Neural cell (in vitro differentiated cells): ENCODE measurements around the gene EZR. TPM values are rescaled to one million over a fixed set of nuclear protein-coding genes. Genes with fewer than 3 reads are reported as not detected.

Experiments
- H2AFZ ChIP-seq: fragments of 200-600, 300-800 bp; sonication (generic), shearing (Covaris generic); 2 replicates; pipeline ENCODE4 v1.6.0; 2014; ENCODE audit warnings: low read depth, mild to moderate bottlenecking, antibody characterized with exemption, low read length, moderate library complexity
- H3F3A ChIP-seq: fragments of 200-600 bp; shearing (Covaris generic); 2 replicates; pipeline ENCODE4 v1.6.1; 2016; ENCODE audit warnings: mild to moderate bottlenecking, moderate library complexity, mixed read lengths, antibody characterized with exemption, low read length; ENCODE audit not compliant: insufficient read depth, poor library complexity, severe bottlenecking
- H3K27ac ChIP-seq: fragments of 200-600, 300-800 bp; sonication (generic), shearing (Covaris generic); 2 replicates; pipeline ENCODE4 v1.5.1; 2014; ENCODE audit warnings: mild to moderate bottlenecking, low read length, moderate library complexity
- H3K27me3 ChIP-seq: fragments of 300-800, 200-600 bp; sonication (generic), shearing (Covaris generic); 2 replicates; pipeline ENCODE4 v1.6.0; 2014; ENCODE audit warnings: mild to moderate bottlenecking, low read depth, low read length, moderate library complexity; ENCODE audit not compliant: insufficient read depth
- H3K36me3 ChIP-seq: fragments of 300-800, 200-600 bp; sonication (generic), shearing (Covaris generic); 2 replicates; pipeline ENCODE4 v1.5.1; 2014; ENCODE audit warnings: mild to moderate bottlenecking, antibody characterized with exemption, low read length, moderate library complexity; ENCODE audit not compliant: insufficient read depth
- H3K4me2 ChIP-seq: fragments of 300-800, 200-600 bp; sonication (generic), shearing (Covaris generic); 2 replicates; pipeline ENCODE4 v1.6.0; 2014; ENCODE audit warnings: mild to moderate bottlenecking, low read length
- H3K4me3 ChIP-seq: fragments of 300-800, 200-600 bp; sonication (generic), shearing (Covaris generic); 2 replicates; pipeline ENCODE4 v1.5.1; 2014; ENCODE audit warnings: mild to moderate bottlenecking, low read length, moderate library complexity
- H3K79me2 ChIP-seq: fragments of 200-600 bp; shearing (Covaris generic); replicated peaks from 2 replicates; pipeline ENCODE4 v1.6.0; 2014; ENCODE audit warnings: mild to moderate bottlenecking, low read length, moderate library complexity; ENCODE audit not compliant: insufficient read depth
- H3K9ac ChIP-seq: fragments of 300-800, 200-600 bp; sonication (generic), shearing (Covaris generic); 2 replicates; pipeline ENCODE4 v1.6.1; 2016; ENCODE audit warnings: mild to moderate bottlenecking, low read length, mixed read lengths
- H3K9me2 ChIP-seq: fragments of 200-600 bp; shearing (Covaris generic); 2 replicates; pipeline ENCODE4 v1.6.1; 2016; ENCODE audit warnings: mild to moderate bottlenecking, low read length, mixed read lengths; ENCODE audit not compliant: insufficient read depth
- H3K9me3 ChIP-seq: fragments of 200-600, 300-800 bp; sonication (generic), shearing (Covaris generic); 2 replicates; pipeline ENCODE4 v1.6.1; 2016; ENCODE audit warnings: mild to moderate bottlenecking, mixed run types, low read length, moderate library complexity, mixed read lengths
- H4K20me1 ChIP-seq: fragments of 200-600 bp; shearing (Covaris generic); 2 replicates; pipeline ENCODE4 v1.6.1; 2016; ENCODE audit warnings: mild to moderate bottlenecking, mixed run types; ENCODE audit not compliant: insufficient read depth
- EP300 ChIP-seq: fragments of 450-650 bp; conservative IDR thresholded peaks from 2 replicates; pipeline ENCODE4 v1.6.1; 2014; ENCODE audit warnings: antibody characterized with exemption, mild to moderate bottlenecking, moderate library complexity; ENCODE audit not compliant: poor library complexity, severe bottlenecking
- EZH2 ChIP-seq: fragments of 200-600, 300-800 bp; shearing (Covaris generic), sonication (generic); IDR thresholded peaks from 2 replicates; pipeline ENCODE4 v1.6.1; 2014; ENCODE audit warnings: antibody characterized with exemption, low read length, borderline replicate concordance, mild to moderate bottlenecking; ENCODE audit not compliant: insufficient read depth, poor library complexity, severe bottlenecking
- MXI1 ChIP-seq: fragments of 450-650 bp; conservative IDR thresholded peaks from 2 replicates; pipeline ENCODE4 v1.6.1; 2014; ENCODE audit warnings: antibody characterized with exemption, mild to moderate bottlenecking; ENCODE audit not compliant: poor library complexity, severe bottlenecking
- POLR2AphosphoS5 ChIP-seq: IDR thresholded peaks from 2 replicates; pipeline ENCODE4 v1.6.1; 2012
- RAD21 ChIP-seq: fragments of 450-650 bp; conservative IDR thresholded peaks from 2 replicates; pipeline ENCODE4 v1.6.1; 2014; ENCODE audit warnings: antibody characterized with exemption, mild to moderate bottlenecking, moderate library complexity
- SMC3 ChIP-seq: fragments of 450-650 bp; conservative IDR thresholded peaks from 2 replicates; pipeline ENCODE4 v1.6.1; 2014; ENCODE audit warnings: antibody characterized with exemption, mild to moderate bottlenecking, moderate library complexity; ENCODE audit not compliant: poor library complexity
- TAF1 ChIP-seq: IDR thresholded peaks from 2 replicates; pipeline ENCODE4 v1.6.1; 2012; ENCODE audit warnings: low read depth
- polyA plus RNA-seq: library from polyadenylated mRNA; depleted of rRNA; stranded (reverse); fragments of >200 nt; gene quantifications from 2 replicates; pipeline ENCODE4 v1.2.3, GENCODE V29; 2014
- TF ChIP-seq, protein P1 (sequence below): IDR thresholded peaks from 2 replicates; pipeline ENCODE4 v1.6.1; 2012; ENCODE audit warnings: borderline replicate concordance
- TF ChIP-seq, protein P2 (sequence below): fragments of 450-650 bp; IDR thresholded peaks from 2 replicates; pipeline ENCODE4 v1.5.1; 2014; ENCODE audit warnings: antibody characterized with exemption, mild to moderate bottlenecking, moderate library complexity; ENCODE audit not compliant: poor library complexity, severe bottlenecking

EZR gene
- polyA plus RNA-seq, 1 donor from 2014 or later, result 1.6 TPM

- Histone ChIP-seq H3K27me3 (peaks cover 17% of the 10 kb centered on the region), H2AFZ (no peak overlapping the region), H3K9me2 (no peaks in the 10 kb centered on the region), H4K20me1 (no peaks in the 10 kb centered on the region), H3K4me3 (no peak overlapping the region), H3K79me2 (peaks cover 4% of the 10 kb centered on the region), H3K9me3 (no peaks in the 10 kb centered on the region), H3K9ac (no peak overlapping the region), H3F3A (no peaks in the 10 kb centered on the region), H3K36me3 (no peaks in the 10 kb centered on the region), H3K4me2 (no peak overlapping the region), H3K27ac (no peak overlapping the region)
- TF ChIP-seq, protein P1, sequence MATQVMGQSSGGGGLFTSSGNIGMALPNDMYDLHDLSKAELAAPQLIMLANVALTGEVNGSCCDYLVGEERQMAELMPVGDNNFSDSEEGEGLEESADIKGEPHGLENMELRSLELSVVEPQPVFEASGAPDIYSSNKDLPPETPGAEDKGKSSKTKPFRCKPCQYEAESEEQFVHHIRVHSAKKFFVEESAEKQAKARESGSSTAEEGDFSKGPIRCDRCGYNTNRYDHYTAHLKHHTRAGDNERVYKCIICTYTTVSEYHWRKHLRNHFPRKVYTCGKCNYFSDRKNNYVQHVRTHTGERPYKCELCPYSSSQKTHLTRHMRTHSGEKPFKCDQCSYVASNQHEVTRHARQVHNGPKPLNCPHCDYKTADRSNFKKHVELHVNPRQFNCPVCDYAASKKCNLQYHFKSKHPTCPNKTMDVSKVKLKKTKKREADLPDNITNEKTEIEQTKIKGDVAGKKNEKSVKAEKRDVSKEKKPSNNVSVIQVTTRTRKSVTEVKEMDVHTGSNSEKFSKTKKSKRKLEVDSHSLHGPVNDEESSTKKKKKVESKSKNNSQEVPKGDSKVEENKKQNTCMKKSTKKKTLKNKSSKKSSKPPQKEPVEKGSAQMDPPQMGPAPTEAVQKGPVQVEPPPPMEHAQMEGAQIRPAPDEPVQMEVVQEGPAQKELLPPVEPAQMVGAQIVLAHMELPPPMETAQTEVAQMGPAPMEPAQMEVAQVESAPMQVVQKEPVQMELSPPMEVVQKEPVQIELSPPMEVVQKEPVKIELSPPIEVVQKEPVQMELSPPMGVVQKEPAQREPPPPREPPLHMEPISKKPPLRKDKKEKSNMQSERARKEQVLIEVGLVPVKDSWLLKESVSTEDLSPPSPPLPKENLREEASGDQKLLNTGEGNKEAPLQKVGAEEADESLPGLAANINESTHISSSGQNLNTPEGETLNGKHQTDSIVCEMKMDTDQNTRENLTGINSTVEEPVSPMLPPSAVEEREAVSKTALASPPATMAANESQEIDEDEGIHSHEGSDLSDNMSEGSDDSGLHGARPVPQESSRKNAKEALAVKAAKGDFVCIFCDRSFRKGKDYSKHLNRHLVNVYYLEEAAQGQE, result no peak
- TF ChIP-seq, protein P2, sequence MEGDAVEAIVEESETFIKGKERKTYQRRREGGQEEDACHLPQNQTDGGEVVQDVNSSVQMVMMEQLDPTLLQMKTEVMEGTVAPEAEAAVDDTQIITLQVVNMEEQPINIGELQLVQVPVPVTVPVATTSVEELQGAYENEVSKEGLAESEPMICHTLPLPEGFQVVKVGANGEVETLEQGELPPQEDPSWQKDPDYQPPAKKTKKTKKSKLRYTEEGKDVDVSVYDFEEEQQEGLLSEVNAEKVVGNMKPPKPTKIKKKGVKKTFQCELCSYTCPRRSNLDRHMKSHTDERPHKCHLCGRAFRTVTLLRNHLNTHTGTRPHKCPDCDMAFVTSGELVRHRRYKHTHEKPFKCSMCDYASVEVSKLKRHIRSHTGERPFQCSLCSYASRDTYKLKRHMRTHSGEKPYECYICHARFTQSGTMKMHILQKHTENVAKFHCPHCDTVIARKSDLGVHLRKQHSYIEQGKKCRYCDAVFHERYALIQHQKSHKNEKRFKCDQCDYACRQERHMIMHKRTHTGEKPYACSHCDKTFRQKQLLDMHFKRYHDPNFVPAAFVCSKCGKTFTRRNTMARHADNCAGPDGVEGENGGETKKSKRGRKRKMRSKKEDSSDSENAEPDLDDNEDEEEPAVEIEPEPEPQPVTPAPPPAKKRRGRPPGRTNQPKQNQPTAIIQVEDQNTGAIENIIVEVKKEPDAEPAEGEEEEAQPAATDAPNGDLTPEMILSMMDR, result no peak
- TF ChIP-seq EZH2 (no peak), TAF1 (no peak), RAD21 (no peak), SMC3 (no peak), POLR2AphosphoS5 (no peak), MXI1 (no peak), EP300 (no peak)
These were observed 932 bp upstream of the EZR start for GRCh38 chr6:158819977-158820622.

- Histone ChIP-seq H3F3A (no peaks in the 10 kb centered on the region), H3K4me2 (no peak overlapping the region), H4K20me1 (no peaks in the 10 kb centered on the region), H3K27ac (no peak overlapping the region), H3K4me3 (peak overlapping the region; percentile 68), H3K9me3 (no peaks in the 10 kb centered on the region), H3K9ac (peak overlapping the region; percentile 36), H2AFZ (no peak overlapping the region), H3K9me2 (no peaks in the 10 kb centered on the region), H3K36me3 (no peaks in the 10 kb centered on the region), H3K27me3 (peaks cover 17% of the 10 kb centered on the region), H3K79me2 (peaks cover 8% of the 10 kb centered on the region)
- TF ChIP-seq POLR2AphosphoS5, result no peak
- TF ChIP-seq, protein P2, result no peak
- no peak for TF ChIP-seq SMC3
- no peak for TF ChIP-seq MXI1
- TF ChIP-seq EZH2, result no peak
- TF ChIP-seq EP300, result no peak
- TF ChIP-seq TAF1, result no peak
- TF ChIP-seq, protein P1, result no peak
These were observed 471 bp downstream of the EZR start for GRCh38 chr6:158818581-158819212.
